Measurements from ENCODE around the gene LY6G6C.

LY6G6C gene, protein sequence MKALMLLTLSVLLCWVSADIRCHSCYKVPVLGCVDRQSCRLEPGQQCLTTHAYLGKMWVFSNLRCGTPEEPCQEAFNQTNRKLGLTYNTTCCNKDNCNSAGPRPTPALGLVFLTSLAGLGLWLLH

DNA sequence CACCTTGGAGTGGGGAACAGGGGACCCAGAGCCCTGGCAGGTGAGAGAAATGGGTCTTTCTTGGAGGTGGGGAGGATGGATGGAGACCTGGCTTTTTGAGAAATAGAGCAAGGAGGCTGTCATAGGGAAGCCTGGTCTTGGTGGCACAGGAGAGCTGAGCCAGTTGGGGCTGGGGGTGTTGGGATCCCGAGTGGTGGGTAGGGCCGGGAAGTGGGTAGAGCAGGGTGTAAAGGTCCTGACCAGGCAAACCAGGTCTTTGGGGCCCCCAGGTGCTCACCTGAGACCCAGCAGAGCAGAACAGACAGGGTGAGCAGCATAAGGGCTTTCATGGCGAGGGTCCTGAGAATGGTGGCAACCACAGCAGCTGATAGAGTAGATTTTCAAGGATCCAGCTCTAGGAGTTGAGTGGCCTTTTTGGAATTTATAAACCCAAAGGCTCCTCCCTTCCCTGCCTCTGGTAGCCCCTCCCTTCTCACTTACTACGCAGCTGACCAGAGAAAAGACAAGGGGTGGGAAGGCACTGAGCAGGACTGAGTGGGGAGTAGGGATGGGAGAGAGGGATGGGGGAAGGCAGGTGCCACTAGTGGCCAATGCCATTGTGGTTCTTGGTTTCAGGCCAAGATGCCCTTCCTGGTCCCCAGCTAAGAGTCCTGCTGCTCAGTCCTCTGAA, at the start of gene LY6G6C:
TSS of gene LY6G6C (minus strand) at position 396 of the 670 bp plus-strand sequence. CDS start at position 329, 67 bp downstream.
- in situ Hi-C loops (cut with MboI; ENCODE audit: low sequenced_read_pairs), result no loop called here

DNA sequence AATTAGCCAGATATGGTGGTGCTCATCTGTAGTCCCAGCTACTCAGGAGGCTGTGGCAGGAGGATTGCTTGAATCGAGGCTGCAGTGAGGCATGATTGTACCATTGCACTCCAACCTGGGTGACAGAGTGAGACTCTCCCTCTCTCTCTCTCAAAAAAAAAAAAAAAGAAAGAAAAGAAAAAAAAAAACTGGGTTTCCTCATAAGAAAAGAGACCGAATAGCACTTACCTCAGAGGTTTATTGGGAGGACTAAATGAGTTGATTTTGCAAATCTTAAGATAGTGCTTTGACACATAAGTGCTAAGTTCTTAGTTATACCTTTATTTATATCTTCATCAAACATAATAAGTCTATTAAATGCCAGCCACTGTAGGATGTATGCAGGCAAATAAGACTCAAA, 49.3 kb upstream of the LY6G6C start:
- in situ Hi-C loops (cut with MboI; ENCODE audit: low sequenced_read_pairs), result no loop called here

DNA sequence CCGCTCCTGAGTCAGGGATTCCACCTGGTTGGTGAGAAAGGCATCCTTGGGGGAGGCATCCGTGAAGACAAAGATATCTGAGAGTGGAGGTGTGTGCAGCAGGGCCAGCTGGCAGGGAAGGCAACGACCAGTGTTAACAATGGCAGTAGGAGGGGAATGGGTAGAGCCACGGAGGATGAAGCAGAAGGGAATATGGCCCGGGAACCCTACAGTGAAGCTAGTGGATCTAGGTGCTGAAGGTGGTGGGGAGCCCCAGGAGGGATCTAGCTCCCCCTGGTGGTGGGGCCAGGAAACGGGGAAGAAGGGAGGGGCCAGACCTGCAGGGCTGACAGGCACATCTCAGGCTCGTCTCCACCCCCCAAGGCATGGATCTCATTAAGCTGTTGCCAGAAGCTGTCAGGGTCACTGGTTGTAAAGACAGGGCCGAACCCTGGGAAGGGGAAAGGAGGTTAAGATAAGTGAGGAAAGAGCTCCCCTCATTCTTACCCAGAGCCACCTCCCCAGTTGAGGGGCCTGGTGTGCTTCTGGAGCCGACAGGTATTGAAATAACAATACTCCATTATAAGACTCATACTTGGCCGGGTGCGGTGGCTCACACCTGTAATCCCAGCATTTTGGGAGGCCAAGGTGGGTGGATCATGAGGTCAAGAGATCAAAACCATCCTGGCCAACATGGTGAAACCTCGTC, 48.3 kb upstream of the LY6G6C start:
- in situ Hi-C loops (cut with MboI; ENCODE audit: low sequenced_read_pairs), result no loop called here

DNA sequence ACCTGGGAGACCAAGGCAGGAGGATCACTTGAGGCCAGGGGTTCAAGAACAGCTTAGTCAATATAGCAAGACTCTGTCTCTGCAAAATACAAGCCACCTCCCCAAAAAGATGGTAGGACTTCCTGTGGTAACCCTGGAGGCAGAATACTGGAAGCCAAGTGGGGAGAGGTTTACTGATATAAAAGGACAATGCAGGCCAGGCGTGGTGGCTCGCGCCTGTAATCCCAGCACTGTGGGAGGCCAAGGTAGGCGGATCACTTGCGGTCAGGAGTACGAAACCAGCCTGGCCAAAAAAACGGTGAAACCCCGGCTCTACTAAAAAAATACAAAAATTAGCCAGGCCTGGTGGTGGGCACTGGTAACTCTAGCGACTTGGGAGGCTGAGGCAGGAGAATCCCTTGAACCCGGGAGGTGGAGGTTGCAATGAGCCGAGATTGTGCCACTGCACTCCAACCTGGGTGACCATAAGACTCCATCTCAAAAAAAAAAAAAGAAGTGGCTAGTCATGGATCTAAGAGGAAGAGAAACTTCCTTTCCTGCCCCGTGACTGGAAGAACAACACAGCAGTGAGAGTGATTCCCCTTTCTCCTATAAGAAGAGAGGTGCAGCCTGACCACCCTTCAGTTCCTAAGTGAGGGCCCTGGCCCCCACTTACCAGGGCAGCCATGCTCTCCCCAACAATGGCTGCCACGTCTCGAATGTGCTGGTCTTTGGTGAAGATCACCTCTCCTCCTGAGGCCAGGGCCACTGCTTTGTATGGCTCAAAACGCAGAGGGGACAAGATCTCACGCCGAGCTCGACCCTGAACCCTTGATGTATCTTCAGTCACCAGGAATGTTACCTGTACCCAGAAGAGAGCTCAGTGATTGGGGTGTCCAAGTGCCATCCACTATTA, 47.1 kb upstream of the LY6G6C start:
- in situ Hi-C loops (cut with MboI; ENCODE audit: low sequenced_read_pairs), result no loop called here

DNA sequence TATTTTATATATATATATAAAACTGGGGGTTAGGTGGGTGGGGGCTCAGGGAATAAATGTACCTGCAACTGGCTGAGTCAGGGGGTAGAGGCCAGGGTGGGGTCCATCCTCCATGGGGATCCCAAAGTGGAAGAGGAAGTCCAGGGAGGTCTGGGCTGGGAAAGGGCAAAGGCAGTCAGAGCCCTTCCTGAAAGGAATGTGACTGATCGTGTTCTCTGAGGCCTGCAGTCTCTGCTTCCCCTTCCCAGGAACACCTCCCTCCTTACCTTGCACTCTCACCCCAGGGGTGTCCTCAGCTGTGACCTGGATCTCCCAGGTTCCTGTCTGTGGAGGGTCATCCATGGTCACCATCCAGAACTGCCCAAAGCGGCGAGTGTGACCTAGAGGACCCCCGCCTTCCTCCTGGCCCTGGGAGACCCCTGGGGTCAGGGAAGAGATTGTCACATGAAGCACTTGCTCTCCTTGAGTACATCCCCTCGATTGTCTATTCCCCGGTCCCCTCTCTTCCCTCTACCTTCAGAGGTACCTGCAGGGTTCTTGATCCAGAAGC, 45.6 kb upstream of the LY6G6C start:
- in situ Hi-C loops (cut with MboI; ENCODE audit: low sequenced_read_pairs), result no loop called here

DNA sequence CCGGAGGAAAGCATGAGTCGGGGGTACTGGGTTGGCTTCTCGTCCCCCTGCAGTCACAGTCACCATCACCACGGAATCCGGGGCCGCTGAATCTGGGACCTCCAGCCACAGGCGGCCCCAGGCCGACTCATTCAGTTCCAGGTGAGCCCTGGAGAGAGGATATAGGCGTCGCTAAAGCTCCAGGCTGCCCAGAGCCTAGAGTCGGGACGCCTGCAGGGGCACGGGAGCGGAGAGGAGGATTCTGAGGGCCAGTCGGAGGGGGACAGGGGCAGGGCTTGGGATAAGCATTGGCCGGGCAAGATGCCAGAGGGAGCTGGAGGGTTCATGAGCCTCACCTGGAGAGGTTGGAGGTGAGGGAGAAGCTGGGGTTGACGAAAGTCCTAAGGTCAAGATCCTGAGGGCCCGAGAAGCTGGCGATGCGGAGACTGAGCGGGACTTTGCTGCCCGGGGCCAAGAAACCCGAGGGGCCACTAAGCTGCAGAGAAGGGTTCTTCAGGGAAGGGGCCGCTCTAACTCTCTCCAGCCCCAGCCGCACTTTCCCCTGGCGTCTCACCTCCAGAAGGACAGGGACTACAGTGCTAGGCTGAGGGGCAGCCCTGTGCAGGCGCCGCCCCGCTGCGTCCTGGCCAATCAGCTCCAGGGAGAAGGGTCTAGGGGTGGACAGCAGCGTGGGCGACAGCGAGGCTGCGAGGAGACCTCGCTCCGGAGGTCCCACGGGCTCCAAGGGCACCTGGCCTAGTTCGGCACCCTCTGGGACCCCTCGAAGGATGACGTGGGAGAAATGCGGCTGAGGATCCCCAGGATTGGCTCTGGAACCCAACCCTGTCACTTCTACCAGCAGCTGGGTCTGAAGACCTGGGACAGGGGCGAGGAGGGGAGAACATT, 44.6 kb upstream of the LY6G6C start:
- in situ Hi-C loops (cut with MboI; ENCODE audit: low sequenced_read_pairs), result no loop called here

DNA sequence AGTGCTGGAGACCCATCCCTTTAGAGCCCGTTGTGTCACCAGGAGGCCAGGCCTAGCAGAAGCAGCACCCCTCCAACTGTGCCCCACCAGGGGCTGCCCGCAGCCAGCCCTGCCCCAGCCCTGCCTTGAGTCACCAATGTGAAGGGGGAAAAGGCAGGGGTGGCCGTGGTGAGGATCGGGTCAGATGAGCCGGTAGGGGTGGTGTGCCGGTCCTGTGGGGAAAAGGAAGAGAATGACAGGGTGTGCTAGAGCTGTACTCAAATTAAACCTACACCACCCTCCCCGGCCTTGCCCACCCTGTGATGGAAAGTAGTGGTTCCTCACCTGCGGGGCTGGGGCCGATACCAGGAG, 44.0 kb upstream of the LY6G6C start:
- in situ Hi-C loops (cut with MboI; ENCODE audit: low sequenced_read_pairs), result no loop called here

DNA sequence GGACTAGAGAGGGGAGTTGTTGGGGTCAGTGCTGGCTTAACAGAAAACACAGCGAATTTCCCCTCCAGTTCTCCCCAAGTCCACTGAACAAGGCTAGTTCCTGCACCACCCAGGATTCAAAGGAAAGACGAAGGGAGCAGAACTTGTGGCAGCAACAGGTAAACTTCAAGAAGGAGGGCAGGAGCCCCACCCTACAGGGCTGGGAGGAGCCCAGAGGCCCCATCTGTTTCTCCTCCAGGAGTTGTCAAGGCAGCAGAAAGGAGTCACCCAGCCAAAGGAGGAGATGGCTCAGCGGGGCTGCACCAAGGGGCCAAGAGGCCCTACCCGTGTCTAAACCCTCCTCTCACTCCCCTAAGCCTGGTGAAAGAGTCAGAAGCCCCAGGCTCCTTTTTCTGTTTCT, 42.7 kb upstream of the LY6G6C start:
- in situ Hi-C loops (cut with MboI; ENCODE audit: low sequenced_read_pairs), result no loop called here

DNA sequence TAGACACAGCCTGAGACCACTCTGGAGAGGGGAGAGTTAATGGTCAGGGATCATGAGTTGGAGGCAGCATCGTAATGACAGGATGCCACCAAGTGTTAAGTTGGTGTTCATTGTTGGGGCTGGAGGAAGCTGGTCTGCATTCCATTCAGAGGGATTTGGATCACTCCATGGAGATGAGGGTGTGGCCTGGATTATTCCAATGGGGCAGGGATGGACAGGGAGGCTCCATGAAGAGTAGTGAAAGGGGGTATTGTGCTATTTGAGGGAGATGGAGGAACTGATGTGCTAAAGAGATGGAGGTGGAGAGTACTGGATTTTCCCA, 42.0 kb upstream of the LY6G6C start:
- in situ Hi-C loops (cut with MboI; ENCODE audit: low sequenced_read_pairs), result no loop called here

DNA sequence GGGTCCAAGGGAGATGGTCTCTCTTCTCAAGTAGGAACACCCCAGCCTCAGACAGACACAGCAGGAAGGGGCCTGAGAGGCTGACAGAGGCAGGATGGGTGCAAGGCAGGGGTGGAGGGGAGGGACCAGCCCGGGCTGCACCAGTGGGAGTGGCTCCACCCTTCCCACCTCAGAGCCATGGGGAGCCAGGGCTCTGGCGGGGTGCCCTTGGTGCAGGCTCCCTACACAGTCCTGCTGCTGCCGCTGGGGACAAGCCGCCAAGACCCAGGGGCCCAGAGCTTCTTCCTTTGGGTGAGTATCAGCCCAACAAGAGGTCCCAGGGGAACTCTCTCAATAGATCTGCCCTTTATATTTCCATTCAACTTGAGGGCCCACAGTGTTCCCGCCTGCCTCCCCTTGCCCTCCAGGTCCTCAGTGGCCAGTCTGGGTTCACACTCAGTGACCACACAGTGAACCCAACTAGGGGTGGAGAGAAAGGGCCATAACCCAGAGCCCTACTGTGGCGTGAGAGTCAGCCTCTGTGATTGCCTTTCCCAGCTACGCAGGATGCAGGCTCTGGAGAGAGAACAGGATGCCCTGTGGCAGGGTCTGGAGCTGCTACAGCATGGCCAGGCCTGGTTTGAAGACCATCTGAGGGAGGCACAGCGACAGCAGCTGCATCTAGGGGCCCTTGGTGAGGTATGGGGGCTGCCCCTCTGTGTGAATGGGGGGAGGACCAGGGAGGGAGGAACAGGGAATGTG, 41.5 kb upstream of the LY6G6C start:
- in situ Hi-C loops (cut with MboI; ENCODE audit: low sequenced_read_pairs), result no loop called here

DNA sequence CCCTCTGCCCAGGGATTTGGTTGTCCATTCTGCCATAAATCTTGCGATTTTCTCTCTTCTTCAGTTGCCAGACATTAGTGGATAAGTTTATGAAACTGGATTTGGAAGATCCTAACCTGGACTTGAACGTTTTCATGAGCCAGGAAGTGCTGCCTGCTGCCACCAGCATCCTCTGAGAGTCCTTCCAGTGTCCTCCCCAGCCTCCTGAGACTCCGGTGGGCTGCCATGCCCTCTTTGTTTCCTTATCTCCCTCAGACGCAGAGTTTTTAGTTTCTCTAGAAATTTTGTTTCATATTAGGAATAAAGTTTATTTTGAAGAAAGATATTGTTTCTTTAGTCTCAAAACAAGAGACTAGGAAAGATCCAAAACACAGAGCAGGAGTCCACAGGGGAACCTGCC, 40.8 kb upstream of the LY6G6C start, which contains the start of gene SAPCD1:
TSS of gene SAPCD1 (plus strand) at position 301 of the 400 bp plus-strand sequence. CDS start 399 bp downstream, outside the sequence.
- in situ Hi-C loops (cut with MboI; ENCODE audit: low sequenced_read_pairs), result no loop called here

DNA sequence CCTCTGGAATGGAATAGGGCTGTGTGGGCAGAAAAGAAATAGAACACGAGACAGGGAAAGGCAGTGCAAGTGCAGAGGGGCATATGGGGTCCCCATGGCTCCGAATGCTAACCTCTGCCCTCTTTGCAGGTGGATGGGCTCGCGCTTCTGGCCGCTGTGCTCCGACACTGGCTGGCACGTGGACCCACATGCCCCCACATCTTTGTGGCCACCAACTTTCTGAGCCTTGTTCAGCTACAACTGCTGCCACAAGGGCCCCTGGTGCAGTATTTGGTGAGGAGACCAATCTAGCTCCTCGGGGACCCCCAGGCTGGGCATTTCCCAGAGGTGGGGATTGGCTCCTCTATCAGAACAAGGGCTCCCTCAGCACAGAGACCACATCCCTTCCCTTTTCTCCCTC, 39.8 kb upstream of the LY6G6C start:
- in situ Hi-C loops (cut with MboI; ENCODE audit: low sequenced_read_pairs), result no loop called here

DNA sequence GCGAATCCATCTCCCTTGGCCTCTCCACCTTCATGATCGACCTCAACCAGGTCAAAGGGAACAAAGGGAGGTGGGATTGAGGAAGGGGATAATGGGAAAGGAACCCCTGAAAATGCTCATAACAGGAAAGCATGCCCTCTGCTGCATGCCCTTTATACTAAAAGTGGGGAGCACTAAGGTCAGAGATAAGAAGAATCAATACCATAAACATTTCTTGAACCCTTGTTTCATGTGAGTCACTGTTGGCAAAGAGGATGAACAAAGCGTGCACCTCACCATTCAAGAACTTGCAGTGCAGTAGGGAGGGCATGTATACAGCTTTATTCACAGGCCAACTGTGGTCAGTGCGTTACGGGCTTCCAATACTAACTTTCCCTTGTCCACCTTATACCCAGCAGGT, 39.2 kb upstream of the LY6G6C start:
- in situ Hi-C loops (cut with MboI; ENCODE audit: low sequenced_read_pairs), result no loop called here

DNA sequence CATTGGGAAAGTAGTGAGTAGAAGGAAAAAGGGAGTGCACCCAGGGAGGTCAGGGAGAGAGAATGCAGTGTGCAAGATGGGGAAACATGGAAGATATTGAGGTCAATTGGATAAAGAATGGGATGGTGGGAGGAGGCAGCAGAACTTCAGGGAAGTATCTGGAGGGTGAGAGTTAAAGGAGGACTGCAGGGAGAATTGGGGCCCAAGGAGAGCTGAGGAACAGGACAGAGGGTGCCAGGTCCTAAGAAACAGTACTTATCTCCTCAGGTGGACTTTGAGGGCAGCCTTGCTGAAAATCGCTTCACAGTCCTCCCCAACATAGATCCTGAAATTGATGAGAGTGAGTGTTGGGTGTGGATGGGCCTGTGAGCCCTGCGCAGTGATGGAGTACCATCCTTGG, 36.7 kb upstream of the LY6G6C start:
- in situ Hi-C loops (cut with MboI; ENCODE audit: low sequenced_read_pairs), result no loop called here

DNA sequence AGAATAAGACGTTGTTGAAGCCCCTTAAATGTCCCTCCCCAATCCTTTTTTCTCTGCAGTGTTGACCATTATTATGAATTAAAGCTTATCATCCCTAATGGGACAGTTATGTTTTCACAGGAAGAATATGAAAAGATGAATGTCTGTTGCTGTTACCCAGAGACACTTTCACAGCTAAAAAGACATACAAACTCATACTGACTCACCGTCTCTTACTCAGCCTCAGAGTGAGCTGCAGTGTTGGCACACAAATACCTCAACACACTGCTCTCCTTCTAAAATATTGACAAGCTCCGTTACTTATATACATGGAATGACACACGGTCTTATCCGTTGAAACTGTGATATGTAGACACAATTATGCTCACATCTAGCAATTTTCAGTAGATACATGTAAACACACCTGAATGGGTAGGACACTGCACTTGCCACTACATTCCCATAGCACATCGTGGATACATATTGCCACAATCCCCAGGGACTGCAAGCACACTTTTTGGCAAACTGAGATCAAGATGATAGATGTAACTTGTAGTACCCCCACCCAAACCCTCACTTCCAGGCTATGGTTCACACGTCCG, 31.3 kb upstream of the LY6G6C start:
- in situ Hi-C loops (cut with MboI; ENCODE audit: low sequenced_read_pairs), result no loop called here

DNA sequence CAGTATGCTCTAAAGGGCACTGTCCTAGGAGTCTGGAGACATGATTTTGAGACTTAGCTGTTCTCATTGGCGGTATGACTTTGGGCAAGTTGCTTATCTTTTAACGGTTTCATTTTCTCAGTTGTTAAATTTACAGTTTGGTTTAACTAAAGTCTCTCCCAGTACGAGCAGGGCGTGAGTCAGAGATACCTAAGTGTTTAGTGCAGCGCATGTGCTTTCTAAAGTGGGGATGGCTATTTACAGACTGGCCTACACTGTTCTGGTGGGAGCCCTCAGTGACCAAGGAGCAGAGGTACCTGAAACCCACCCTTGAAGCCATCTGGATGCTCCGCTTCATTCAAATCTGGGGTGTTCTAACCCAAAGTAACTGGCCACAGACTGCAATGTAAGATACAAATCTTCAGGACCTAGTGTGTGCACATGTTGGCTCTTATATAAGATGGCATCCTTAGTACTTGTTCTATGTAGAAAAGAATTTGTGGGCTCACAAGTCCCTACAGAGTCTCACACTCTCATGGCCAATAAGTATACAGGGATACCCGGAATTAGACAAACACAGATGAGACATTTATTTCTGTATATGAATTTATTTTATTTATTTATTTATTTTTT, 29.0 kb upstream of the LY6G6C start:
- in situ Hi-C loops (cut with MboI; ENCODE audit: low sequenced_read_pairs), result no loop called here

DNA sequence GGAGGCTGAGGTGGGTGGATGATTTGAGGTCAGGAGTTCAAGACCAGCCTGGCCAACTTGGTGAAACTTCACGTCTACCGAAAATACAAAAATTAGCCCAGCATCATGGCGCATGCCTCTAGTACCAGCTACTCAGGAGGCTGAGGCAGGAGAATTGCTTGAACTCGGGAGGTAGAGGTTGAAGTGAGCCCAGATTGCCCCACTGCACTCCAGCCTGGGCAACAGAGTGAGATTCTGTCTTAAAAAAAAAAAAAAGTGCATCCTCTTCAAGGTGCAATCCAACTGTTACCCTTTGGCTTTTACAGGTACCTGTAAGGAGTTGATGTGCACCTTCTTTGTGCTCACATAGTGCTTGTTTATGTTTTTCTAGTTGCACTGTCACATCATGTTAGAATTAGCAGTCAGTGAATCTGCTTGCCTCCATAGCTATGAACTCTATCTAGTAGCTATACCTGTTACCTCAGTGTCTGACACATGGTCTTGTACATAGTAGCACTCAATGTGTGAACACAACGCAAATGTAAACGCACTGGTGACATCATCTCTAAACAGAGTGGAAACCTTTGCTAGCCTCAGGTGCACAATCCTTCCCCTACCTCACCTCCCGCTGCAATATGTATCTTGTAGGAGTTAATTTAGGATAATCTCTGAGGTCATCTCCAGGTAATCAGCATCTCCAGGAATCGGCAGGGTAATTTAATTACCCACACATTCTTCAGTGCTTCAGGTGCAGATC, 27.9 kb upstream of the LY6G6C start:
- in situ Hi-C loops (cut with MboI; ENCODE audit: low sequenced_read_pairs), result no loop called here

DNA sequence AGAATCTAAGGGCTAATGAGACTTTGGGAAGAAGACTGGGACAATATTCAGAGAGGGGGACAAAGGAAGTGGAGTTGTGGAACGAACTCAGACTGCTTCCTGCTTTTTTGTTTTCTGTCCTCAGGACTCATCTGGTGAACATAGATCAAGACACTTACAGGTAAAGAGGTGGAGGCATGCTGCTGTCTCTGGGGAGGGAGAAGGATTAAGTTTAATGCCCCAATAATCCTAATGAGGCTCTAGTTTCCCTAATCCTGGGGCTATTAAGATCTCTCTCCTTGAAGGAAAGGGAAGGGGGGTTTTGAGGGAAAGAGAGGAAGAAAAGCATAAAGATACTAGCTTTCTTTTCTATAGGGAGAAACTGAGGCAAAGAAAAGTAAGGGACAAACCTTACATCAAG, 22.9 kb upstream of the LY6G6C start:
- in situ Hi-C loops (cut with MboI; ENCODE audit: low sequenced_read_pairs), result no loop called here
